Fibroblast of lung (primary cell): ENCODE data around the gene ATP5F1A. TPM values are rescaled to one million over a fixed set of nuclear protein-coding genes. Genes with fewer than 3 reads are reported as not detected.
A peak's percentile ranks its signal among the peaks of the same experiment; 100 is the strongest.

Experiments used
- DNase-seq, 2 donors: peaks; one replicate each; pipeline versions ENCODE4 v3.0.0 to v3.0.0-alpha.2; 2010; ENCODE audit warnings: low read depth in 2 of 2
- H2AFZ ChIP-seq: 2 replicates; pipeline ENCODE4 v1.5.1; 2012; ENCODE audit warnings: low read length, control low read depth, inconsistent platforms
- H3K27ac ChIP-seq: 2 replicates; pipeline ENCODE4 v1.5.1; 2011; ENCODE audit warnings: low read length, control low read depth; ENCODE audit not compliant: insufficient read depth
- H3K27me3 ChIP-seq: 2 replicates; pipeline ENCODE4 v1.5.1; 2011; ENCODE audit warnings: mild to moderate bottlenecking, low read length; ENCODE audit not compliant: control insufficient read depth, insufficient read depth
- H3K36me3 ChIP-seq: 2 replicates; pipeline ENCODE4 v1.5.1; 2011; ENCODE audit warnings: low read length; ENCODE audit not compliant: control insufficient read depth, insufficient read depth
- H3K4me1 ChIP-seq: 2 replicates; pipeline ENCODE4 v1.5.1; 2011; ENCODE audit warnings: low read length; ENCODE audit not compliant: control insufficient read depth, insufficient read depth; ENCODE audit errors: extremely low read depth
- H3K4me2 ChIP-seq: 2 replicates; pipeline ENCODE4 v1.5.1; 2011; ENCODE audit warnings: low read length, control low read depth; ENCODE audit not compliant: insufficient read depth; ENCODE audit errors: extremely low read depth
- H3K4me3 ChIP-seq, 4 experiments: fragments of 200-600 bp in 1 of 4; sonication (generic) in 1 of 4; replicated peaks in 1 of 4; 2 replicates each; pipeline ENCODE4 v1.5.1; 2011 to 2016; ENCODE audit warnings: low read length in 4 of 4, low read depth in 3 of 4, mild to moderate bottlenecking in 3 of 4, control low read depth in 2 of 4, inconsistent platforms in 1 of 4, mixed read lengths in 1 of 4; ENCODE audit not compliant: insufficient read depth in 1 of 4; ENCODE audit errors: control extremely low read depth in 1 of 4
- H3K79me2 ChIP-seq: 2 replicates; pipeline ENCODE4 v1.5.1; 2012; ENCODE audit warnings: mild to moderate bottlenecking, low read length, inconsistent platforms; ENCODE audit not compliant: control insufficient read depth, insufficient read depth
- H3K9ac ChIP-seq: 2 replicates; pipeline ENCODE4 v1.5.1; 2011; ENCODE audit warnings: mild to moderate bottlenecking, low read length, control low read depth; ENCODE audit not compliant: insufficient read depth
- H3K9me3 ChIP-seq: 2 replicates; pipeline ENCODE4 v1.5.1; 2012; ENCODE audit warnings: low read depth, low read length; ENCODE audit not compliant: control insufficient read depth, insufficient read depth
- H4K20me1 ChIP-seq: 2 replicates; pipeline ENCODE4 v1.5.1; 2011; ENCODE audit warnings: low read length; ENCODE audit not compliant: control insufficient read depth, insufficient read depth; ENCODE audit errors: extremely low read depth
- EZH2 ChIP-seq: IDR thresholded peaks from 2 replicates; pipeline ENCODE4 v1.5.1; 2012; ENCODE audit warnings: low read length, control low read depth, mild to moderate bottlenecking; ENCODE audit errors: missing control alignments
- polyA plus RNA-seq, 2 donors: library from polyadenylated mRNA; depleted of rRNA in 1 of 2; stranded (reverse) in 1 of 2; unstranded in 1 of 2; fragments of >200 nt; gene quantifications; 2 replicates each; pipeline ENCODE4 v1.2.1, GENCODE V29; 2011 to 2012; ENCODE audit warnings: missing spikeins in 1 of 2
- total RNA-seq: library from RNA; depleted of rRNA; stranded (reverse); fragments of >200 nt; gene quantifications from 2 replicates; pipeline ENCODE4 v1.2.1, GENCODE V29; 2014
- TF ChIP-seq, protein P1 (sequence below), 2 donors: IDR thresholded peaks in 1 of 2; conservative IDR thresholded peaks in 1 of 2; 1 replicate in 1 of 2; 2 replicates in 1 of 2; pipeline ENCODE4 v1.5.1; 2011 to 2012; ENCODE audit warnings: low read length in 2 of 2, control low read depth in 1 of 2, inconsistent platforms in 1 of 2, low read depth in 1 of 2, mild to moderate bottlenecking in 1 of 2

The ATP5F1A gene
- total and polyA plus RNA-seq, 2 donors (not counting 1 experiment from before 2014, with no cell fraction given), result 591 to 791 TPM

DNA sequence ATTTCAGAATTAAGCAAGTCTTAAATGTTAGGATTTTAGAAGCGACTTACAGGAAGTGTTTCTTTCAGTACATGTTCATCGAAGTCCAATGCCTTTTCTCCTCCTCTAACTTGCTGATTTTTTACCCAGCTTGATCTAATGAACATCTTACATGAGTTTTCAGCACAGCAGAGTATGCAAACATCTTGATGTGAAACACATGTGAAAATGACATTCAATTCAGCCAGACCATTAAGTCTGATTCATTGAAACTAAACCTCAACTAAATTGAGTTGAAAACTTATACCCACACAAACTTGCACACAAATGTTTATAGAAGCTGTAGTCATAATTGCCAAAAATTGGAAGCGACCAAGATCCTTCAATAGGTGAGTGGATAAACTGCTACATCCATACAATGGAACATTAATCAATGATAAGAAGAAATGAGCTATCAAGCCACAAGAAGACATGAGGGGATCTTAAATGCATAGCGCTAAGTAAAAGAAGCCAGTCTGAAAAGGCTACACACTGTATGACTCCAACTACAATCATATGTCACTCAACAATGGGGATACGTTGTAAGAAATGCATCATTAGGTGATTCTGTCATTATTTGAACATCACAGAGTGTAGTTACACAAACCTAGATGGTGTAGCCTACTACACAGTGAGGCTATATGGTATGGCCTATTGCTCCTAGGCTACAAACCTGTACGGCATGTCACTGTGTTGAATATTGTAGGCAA, 44.6 kb downstream of the ATP5F1A start:
- H3K4me3 ChIP-seq, result no peak overlapping the region
- H3K27me3 ChIP-seq, result no peaks in the 10 kb centered on the region
- no peaks in the 10 kb centered on the region for H3K79me2 ChIP-seq
- TF ChIP-seq EZH2, result no peak
- TF ChIP-seq, protein P1, sequence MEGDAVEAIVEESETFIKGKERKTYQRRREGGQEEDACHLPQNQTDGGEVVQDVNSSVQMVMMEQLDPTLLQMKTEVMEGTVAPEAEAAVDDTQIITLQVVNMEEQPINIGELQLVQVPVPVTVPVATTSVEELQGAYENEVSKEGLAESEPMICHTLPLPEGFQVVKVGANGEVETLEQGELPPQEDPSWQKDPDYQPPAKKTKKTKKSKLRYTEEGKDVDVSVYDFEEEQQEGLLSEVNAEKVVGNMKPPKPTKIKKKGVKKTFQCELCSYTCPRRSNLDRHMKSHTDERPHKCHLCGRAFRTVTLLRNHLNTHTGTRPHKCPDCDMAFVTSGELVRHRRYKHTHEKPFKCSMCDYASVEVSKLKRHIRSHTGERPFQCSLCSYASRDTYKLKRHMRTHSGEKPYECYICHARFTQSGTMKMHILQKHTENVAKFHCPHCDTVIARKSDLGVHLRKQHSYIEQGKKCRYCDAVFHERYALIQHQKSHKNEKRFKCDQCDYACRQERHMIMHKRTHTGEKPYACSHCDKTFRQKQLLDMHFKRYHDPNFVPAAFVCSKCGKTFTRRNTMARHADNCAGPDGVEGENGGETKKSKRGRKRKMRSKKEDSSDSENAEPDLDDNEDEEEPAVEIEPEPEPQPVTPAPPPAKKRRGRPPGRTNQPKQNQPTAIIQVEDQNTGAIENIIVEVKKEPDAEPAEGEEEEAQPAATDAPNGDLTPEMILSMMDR (conservative IDR thresholded peaks at IDR 0.05 in 1 of 2, IDR thresholded peaks at IDR 0.05 in 1 of 2; ENCODE audit: low read depth in 1 of 2, low read length in 2 of 2), result no peak
- H2AFZ ChIP-seq, result no peak overlapping the region
- no peaks in the 10 kb centered on the region for H4K20me1 ChIP-seq
- H3K4me2 ChIP-seq, result peak overlapping the region; percentile 25
- no peak overlapping the region for H3K27ac ChIP-seq
- H3K36me3 ChIP-seq, result no peaks in the 10 kb centered on the region
- no peak overlapping the region for H3K9ac ChIP-seq
- DNase-seq, result peak; percentile 34 to 40
- no peaks in the 10 kb centered on the region for H3K4me1 ChIP-seq
- H3K9me3 ChIP-seq, result no peaks in the 10 kb centered on the region

DNA sequence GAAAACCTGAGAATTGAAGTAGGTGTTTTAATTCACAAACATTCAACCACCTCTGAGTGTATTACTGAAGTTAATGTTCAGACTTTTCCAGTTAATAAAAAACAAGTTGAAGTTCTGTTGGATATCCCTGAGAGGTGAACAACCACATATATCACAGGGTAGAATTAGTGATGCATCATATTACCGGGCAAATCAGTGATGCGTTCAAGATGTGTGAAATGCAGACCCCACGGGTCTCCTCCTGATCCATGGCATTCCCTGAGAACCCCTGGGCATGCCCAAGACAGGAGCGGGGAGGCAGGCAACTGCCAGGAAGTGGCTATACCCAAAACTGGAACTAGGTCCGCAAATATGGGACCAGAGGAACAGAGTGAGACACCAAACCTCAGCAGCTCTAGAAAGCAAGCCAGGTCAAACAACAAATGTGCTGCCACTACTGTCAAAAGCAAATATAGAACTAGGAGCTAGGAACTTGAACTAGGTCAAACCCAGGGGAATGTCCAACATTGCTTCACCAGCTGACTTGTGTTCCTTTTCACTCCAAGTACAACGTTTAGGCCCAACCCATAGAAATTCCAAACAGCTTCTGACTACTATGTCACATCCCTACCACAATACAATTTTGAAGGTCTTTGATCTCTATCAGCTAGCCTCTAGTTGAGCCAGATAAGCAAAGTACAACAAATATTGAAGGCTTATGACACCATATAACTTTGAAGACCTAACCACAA, 46.2 kb downstream of the ATP5F1A start:
- H3K4me1 ChIP-seq, result no peaks in the 10 kb centered on the region
- no peaks in the 10 kb centered on the region for H3K36me3 ChIP-seq
- H3K4me2 ChIP-seq, result no peak overlapping the region
- H3K9ac ChIP-seq, result no peak overlapping the region
- no peaks in the 10 kb centered on the region for H3K9me3 ChIP-seq
- no peaks in the 10 kb centered on the region for H3K27me3 ChIP-seq
- no peak for TF ChIP-seq EZH2
- TF ChIP-seq, protein P1 (conservative IDR thresholded peaks at IDR 0.05 in 1 of 2, IDR thresholded peaks at IDR 0.05 in 1 of 2; ENCODE audit: low read depth in 1 of 2, low read length in 2 of 2), result no peak
- DNase-seq, result peak; percentile 73 to 81
- H3K27ac ChIP-seq, result no peak overlapping the region
- H3K79me2 ChIP-seq, result no peaks in the 10 kb centered on the region
- no peaks in the 10 kb centered on the region for H4K20me1 ChIP-seq
- no peak overlapping the region for H2AFZ ChIP-seq
- no peak overlapping the region for H3K4me3 ChIP-seq

- TF ChIP-seq EZH2, result no peak
- TF ChIP-seq, protein P1 (conservative IDR thresholded peaks at IDR 0.05 in 1 of 2, IDR thresholded peaks at IDR 0.05 in 1 of 2; ENCODE audit: low read depth in 1 of 2, low read length in 2 of 2), result no peak
- H3K4me2 ChIP-seq, result no peak overlapping the region
- H3K9me3 ChIP-seq, result no peaks in the 10 kb centered on the region
- H3K27me3 ChIP-seq, result no peaks in the 10 kb centered on the region
- H3K4me1 ChIP-seq, result no peaks in the 10 kb centered on the region
- no peak overlapping the region for H2AFZ ChIP-seq
- H3K27ac ChIP-seq, result no peak overlapping the region
- H3K4me3 ChIP-seq, result no peak overlapping the region
- DNase-seq, result no peak
- no peaks in the 10 kb centered on the region for H4K20me1 ChIP-seq
- no peaks in the 10 kb centered on the region for H3K79me2 ChIP-seq
- H3K9ac ChIP-seq, result no peak overlapping the region
- no peaks in the 10 kb centered on the region for H3K36me3 ChIP-seq
These were observed 47.8 kb downstream of the ATP5F1A start for GRCh38 chr18:46050268-46050667.
